ENCODE measurements around the gene FNIP2.
"Not testable (repeated sequence)": the region's sequence is repeated elsewhere in the genome, so short reads cannot be mapped to it uniquely, and the experiment has no call there.

Gene FNIP2

DNA sequence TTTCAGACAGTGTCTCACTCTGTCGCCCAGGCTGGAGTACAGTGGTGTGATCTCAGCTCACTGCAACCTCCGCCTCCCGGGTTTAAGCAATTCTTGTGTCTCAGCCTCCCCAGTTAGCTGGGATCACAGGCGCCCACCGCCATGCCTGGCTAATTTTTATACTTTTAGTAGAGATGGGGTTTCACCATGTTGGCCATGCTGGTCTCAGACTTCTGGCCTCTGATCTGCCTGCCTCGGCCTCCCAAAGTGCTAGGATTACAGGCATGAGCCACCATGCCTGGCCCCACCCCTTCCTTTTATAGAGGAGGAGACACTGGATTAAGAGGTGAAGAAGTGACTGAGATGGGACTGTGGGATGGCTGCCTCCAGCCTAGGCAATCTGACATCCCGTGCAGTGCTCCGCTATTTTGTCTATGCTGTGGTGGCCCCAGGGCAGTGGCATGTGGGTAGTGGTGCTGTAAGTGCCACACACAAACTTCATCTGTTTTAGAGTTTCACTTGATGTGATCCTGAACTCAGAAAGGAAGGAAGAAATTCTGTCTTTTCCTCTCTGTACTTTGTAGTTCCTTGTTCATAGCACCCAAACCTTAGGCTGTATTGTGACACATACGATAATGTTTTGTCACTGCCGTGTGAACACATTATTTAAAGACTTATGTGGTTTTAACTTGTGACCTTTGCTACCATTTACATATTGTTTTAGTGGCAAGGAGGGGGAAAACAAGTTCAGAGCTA lies 48.9 kb downstream of the FNIP2 start:
- DNase-seq: no peak

DNA sequence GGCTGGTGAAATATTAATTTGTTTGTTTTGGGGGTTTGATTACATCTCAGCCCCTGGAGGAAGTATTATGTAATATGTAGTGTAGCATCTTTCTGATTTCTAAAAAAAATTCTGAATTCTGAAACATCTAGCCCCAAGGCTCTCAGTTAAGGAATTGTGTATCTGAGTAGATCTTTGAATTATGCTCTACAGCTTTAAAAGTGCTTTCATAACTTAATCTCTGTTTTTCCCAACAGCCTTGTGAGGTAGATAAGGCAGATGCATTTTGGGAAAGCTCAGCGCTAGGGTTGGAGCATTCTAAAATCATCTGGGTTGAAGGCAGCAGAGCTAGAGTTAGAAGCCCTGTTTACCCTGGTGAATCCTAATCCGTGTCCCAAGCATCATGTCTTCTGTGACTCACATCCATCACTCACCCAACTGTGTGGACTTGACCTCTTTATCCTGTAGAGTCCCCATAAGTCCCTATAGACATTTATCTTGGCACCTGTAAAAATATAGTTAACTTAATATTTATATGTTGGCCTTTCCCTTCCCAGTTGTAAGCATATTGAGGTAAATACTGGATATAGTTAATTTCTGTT lies 49.8 kb downstream of the FNIP2 start:
- DNase-seq: no peak

DNA sequence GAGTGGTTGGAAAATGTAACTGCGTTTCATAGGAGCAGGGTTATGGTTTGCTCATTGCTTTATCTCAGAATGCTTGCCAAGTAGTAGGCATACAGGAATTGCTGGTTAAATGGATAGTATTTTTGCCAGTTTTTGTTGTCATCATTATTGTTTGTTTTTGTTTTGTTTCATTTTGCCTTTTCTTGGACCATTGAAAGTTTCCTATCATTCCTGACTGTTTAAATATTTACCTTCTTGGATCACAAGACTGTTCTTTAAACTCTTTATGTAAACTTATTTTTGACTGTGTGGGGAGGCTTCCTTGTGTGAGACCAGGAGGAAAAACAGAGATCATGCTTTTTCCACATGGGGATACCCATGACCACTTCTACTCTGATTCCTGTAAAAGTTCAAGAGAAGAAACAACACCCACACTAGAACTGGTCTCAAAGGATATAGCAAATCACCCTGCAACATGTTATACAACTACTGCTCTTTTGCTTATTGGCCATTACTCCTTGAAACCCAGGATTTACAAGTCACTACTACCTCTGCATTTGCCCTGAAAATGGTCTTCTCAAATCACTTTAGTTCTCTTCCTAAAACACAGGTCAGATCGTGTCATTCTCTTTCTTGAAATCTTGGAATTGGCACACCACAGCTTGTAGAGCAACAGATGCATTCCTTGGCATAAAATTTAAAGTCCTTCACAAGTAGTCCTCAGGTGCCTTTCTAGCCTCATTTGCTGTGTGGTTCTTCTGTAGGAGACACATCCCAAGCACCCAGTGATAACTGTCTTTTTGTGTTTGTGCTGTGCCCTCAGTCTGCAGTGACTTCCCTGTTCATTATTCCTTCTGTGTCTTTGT lies 51.3 kb downstream of the FNIP2 start:
- no peak for DNase-seq

DNA sequence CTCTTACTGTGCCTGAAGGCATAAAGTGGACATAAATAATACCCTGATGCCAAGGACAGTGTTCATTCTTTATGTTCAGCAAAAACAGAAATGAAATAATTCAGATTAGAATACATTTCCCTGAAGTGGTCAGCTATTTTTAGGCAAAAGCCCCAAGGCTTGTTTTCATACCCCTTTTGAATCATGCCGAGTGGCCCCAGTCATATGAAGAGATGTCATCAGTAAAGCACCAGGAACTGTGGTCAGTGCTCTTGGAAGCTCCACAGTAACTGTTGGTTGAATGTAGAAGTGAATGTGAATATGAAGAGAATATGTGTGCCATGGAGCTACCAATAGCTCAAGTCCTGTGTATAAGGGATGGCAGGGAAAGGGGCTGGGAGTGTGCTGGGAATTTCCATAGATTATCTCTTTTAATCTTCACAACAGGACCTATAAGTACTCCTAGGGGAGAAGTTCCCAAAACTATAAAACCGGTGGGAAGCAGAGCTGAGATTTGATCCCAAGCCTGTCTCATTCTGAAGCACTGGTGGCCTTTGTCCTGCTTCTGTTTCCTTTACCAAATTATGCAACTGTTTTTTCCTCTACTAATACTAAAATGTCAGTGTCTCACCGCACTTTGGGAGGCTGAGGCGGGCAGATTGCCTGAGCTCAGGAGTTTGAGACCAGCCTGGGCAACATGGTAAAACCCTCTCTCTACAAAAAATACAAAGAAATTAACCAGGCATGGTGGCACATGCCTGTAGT lies 52.6 kb downstream of the FNIP2 start:
- no peak for DNase-seq

DNA sequence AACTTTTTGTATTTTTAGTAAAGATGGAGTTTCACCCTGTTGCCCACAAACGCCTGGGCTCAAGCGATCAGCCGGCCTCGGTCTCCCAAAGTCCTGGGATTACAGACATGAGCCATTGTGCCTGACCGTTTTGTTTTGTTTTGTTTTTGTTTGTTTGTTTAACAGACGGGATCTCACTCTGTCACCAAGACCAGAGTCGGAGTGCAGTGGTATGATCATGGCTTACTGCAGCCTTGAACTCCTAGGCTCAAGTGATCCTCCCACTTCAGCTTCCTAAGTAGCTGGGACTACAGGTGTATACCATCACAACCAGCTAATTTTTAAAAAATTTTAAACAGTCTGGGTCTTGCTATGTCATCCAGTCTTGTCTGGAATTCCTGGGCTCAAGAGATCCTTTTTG lies 53.5 kb downstream of the FNIP2 start:
- no peak for DNase-seq

DNA sequence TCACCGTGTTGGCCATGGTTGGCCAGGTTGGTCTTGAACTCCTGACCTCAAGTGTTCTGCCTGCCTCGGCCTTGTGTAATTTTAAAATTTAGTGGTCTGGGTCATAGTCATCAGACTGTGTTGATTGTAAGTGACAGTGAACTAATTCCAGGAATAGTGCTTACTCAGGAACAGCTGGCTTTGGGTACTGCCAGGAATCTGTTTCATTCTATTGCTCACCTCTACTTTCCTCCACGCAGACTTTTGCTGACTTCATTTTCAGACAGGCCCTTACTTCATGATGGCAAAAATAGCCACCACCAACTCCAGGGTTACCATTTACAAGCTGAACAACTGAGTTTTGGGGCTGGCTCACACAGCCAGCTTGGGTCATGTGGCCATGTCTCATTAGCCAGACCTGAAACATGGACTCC lies 54.6 kb downstream of the FNIP2 start:
- no peak for DNase-seq

DNA sequence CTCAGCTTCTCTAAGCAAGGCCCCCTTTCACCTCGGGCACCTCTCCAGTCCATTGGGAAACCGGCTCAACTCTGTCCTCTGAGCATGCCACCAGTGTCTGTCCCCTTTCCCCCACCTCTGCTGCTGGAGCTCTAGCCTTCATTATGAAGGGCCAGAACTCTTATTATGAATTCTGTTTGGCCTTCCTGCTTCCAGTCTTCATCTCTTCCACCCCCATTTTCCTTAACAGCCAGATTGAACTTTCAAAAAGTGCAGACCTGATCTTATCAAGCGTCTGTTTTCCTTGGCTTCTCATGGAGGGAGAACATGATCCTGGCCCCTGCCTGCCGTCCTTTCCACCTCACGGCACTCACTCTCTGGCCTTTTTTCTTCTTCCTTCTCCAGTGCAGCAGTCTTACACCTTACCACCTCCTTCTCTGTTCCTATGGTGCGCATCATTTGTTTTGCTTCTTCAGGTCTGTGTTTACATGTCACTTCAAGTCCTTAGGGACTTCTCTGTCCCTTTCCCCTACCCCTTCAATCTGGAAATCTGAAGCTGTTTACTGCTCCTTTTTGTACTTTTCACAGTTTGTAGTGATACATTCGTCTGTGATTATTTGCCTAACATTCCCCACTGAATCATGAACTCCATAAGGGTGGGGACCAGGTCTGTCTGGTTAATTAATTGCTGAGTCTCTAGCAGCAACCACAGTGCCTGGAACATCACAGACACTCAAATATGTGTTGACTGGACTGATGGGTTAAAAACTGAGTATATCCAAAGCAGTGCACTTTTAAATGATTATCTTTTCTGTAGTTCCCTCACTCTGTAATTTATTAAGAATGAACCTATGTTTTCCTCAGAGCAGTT lies 55.8 kb downstream of the FNIP2 start:
- DNase-seq: no peak

DNA sequence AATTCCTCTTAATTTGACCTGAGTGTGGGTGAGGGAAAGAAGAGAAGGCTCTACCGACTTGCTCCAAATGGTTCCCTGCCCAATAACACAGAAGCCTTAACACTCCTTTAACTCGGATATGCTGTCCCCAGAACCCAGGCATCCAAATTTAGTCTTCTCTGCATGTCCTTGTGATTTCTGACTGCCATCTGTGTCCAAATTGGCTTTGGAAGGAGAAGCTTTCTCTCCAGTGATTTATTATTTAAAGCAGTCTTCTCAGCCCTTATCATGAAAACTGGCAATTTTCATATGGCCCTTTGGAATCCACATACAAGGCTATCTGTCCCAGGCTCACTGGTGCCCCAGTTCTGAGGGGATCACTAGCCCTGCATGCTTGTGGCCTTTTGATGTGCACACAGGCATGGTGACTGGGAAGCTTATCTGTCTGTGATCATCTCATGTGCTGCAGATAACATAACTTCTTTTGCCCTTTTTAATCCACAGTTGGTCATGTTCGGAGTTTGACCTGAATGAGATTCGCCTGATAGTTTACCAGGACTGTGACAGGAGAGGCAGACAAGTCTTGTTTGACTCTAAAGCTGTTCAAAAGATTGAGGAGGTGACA lies 56.7 kb downstream of the FNIP2 start:
- DNase-seq: no peak

DNA sequence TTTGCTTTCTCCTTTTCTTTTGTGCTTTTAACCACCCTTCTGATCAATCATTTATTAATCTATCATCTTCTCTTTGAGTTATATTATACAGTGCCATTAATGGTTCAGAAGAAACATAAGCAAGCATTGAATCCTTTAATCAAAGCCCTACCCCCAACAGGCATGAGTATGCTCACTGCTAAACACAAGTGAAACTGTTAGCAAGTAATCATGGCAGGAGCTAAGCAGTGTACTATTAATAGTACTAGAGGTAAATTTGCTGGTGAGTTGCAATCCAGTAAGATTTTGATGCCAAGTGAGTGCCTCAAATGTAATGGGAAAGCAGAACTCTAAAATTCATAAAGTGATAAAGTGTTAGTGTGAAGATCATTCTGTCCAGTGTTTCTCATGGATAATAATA lies 57.2 kb downstream of the FNIP2 start:
- no peak for DNase-seq

DNA sequence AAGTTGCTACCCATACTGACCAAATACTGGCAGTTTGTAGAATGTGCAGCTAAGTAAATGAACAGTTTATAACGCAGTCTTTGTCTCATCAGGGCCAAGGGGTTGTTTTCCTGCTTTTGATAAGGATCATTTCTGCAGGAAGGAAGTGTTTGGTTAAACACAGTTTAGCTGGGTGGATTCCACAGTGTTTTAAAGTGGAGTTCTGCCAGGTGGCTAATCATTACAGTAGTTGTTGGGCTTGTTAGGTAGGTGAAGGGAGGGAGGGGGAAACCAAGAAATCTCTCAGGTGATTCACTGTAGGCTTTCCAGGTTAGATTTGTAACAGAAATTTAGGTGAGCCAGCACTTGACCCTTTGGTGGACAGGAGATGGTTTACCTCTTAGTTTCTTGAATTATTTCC lies 58.1 kb downstream of the FNIP2 start:
- no peak for DNase-seq

DNA sequence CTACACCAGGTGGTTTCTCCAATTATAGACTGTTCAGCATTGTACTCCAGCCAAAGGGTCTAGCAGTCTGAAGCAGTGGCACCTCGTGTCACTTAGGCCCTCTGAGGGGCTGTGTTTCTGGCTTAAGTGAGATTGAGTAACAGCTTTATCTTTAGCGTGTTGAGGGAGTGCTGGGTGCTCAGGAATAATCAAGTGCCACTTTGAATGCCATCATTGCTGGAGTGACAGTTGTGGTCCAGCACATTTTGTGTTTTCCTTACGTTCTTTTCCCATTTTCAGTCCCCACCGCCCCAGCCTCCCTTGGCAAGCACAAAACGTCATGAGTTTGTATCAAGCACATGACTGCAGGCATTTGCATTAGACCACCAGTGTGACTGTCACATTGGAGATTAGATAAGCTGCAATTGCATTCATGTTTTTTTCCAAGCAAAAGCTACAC lies 58.7 kb downstream of the FNIP2 start:
- DNase-seq: no peak

DNA sequence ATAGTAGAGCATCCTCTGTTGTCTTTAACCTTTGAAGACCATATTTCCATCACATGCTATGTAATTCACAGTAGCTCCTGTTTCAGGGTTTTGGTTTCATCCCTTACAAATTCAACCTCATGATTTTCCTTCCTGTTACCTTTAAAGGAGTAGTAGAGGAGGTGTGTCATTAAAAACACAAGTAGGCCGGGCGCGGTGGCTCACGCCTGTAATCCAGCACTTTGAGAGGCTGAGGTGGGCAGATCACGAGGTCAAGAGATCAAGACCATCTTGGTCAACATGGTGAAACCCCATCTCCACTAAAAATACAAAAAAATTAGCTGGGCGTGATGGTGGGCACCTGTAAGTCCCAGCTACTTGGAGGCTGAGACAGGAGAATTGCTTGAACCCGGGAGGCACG lies 59.3 kb downstream of the FNIP2 start:
- not testable (repeated sequence) for DNase-seq

DNA sequence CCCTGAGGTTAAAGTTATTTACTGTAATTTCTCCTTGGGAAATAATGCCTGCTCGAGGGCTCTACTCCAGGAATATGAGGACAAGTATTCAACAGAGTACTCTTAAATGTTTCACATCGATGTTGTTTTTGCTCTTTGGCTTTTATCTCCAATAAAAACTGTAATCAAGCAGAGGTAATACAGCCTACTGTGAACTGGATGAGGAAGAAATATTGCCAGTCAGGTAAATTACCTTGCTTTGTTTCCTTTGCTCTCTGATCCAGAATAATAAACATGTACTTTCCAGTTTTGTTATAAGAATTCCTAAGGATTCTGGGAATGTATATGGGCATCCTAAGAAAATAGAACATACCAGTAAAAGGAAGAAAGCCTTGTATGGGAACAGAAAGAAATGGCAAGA lies 60.4 kb downstream of the FNIP2 start:
- no peak for DNase-seq

DNA sequence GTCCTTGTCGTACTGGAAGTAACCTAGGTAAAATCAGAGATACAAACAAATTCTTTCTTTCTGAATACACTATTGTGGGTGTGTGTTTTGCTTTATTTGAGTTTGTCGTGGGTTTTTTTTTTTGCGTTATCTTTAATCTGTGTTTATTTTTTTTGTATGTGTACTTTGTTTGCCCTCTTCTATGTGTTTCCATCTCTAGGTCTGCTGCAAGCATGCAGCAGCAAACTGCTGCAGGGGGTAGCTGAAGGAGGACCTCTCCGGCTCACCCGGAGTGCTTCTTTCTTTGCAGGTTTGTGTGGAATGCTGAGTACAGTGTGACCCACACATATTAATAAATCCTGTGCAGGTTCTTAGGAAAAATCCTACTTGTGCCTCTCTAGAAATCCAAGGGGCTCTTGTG lies 64.8 kb downstream of the FNIP2 start:
- no peak for DNase-seq

DNA sequence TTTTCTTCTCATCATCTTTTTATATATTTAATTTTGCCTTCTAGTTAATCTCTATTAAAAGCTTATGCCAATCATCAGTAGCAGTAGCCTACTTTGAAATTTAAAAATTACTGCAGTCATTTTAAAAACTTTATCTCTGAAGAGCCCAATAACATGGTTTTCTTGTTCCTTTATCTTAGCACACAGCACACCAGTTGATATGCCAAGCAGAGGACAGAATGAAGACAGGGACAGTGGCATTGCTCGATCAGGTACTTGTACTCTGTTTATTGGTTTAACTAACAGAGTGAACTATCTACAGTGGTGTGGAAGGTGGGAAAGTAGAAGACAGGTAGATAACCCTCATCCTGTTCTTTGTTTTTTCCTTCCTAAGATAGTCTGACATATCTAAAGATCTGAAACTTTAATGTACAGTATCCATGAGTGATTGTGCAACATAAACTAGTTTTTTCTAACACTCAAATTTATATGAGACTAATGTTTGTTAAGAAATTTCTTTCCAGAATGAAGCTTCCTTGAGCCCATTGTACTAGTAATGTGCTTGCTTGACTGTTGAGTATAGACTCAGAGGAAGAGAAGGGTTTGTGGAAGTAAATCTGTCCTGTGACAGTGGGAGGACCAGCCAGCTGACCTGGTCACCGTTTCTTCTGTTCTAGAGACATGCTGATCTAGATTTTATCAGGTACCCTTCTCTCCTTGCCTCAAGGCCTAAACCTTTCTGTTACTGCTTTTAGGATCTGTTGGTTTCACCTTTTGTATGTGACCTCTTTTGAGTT lies 66.6 kb downstream of the FNIP2 start:
- DNase-seq: no peak

DNA sequence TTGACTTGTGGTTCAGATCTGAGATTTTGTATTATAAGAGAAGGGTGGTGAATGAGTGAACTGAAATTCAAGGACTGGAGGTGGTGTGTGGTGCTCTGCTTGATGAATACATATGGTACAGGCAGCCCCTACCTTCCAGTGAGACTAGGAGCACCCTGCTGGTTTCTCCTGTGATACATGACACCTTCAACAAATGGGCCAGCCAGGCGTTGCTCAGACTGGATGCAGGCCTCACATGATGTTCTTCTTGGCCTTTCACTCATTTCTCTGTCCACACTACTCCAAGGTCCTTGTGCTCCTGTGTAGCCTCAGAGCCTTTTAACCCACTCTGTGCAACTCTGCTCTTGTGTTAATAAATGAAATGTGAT lies 67.2 kb downstream of the FNIP2 start:
- DNase-seq: no peak

DNA sequence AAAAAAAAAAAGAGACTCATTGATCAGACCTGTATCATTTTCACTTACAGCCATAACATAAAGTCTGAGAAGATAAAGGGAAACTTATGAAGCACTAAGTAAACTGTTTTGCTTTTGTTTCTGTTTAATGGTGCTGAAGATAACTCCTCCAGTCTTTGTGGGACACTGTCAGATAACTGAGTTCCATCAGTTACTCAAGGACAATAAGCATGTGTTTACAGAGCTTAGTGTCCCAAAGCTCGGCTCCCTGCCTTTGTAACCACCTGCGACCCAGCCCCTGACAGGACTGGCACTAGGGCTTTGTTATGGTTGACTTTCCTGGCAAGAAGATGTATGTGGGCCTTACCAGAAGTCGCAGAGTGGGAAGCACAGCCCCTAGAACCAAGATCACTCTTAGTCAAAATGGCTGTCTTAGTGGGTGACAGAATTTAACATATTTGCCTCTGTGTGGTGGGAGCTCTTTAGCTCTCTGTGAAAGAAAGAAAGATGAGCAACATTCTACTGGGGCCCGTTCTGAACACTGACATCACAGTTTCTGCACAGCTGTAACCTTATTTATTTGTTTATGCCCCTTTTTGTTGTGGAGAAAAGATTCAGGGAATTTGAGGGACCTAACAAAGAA lies 68.1 kb downstream of the FNIP2 start:
- no peak for DNase-seq

DNA sequence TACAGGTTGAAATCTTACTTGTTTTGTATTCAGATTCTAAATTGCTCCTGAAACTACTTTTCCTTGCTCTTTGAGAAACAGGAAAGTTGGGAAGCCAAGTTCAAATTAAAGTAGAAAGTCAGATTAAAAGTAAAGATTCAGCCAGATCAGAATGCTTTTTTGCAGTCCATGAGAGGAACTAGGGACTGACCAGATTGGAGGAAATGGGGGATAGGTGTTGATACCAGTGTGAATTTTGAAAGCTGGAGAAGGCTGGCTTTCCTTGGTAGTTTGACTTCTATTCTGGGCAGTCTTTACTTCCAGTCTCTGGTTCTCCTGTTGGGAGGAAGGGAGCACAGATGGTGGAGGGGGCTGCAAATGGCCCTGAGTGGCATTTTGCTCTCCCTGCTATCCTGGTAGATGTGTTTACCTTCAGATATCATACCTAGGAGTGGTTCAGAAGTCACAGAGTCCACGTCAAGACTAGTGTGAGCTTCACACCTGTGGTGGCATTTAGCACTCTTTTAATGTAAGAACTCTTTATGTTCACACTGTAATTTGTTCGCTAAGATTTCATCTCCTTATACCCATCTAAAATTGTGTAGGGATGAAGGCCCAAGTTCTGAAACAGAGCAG lies 68.8 kb downstream of the FNIP2 start:
- DNase-seq: no peak

DNA sequence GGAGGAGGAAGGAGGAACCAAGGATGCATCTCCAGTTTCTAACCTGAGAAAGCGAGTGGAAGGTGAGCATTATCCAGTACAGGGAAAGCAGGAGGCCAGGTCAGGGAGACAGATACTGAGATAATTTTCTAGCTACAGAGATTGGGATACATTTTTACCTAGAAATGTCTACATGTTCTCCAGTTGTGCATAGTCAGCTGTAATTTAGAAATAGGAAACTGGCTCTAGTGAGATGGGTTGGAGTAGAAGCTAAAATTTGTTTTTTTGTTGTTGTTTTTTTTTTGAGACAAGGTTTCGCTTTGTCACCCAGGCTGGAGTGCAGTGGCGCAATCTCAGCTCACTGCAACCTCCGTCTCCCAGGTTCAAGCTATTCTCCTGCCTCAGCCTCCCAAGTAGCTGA lies 71.3 kb downstream of the FNIP2 start:
- DNase-seq: no peak

DNA sequence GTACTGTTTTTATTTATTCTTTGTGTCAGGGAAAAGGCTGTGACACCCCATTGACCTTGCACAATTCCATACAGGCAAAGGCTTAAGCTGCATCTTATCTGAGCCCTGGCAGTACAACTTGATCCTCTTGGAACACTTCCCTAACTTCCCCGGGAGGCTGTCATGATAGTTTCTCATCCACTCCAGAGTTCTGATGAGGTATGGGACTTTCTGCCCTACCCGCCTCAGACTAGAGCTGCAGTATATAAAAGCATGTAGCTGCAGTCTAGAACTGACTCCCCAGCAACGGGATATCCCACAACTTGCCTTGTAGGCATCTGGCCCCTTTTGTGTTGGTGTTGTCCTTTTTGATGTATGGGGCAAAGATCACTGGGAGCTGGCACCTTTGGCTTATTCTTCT lies 72.7 kb downstream of the FNIP2 start:
- no peak for DNase-seq
